ENCODE results near the gene OR5AU1.
"Not testable (repeated sequence)": the region's sequence is repeated elsewhere in the genome, so short reads cannot be mapped to it uniquely, and the experiment has no call there.

The OR5AU1 gene

DNA sequence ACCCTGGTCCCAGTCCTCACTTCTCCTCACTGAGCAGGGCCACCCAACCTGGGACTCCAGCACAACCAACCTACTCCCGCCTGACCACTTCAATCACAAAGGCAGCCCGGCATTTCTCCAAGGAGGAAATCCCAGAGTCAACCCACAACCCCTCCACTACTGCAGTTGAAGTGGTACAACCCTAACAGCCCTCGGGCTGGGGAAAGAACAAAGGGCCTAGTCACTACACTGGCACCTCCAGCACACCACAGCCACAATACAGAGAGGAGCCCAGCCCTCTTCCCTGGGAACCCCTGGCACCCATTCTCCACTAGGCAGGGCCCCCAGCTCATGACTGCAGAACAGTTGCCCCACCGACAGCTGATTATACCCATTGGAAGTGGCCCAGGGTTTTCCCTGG lies 13.7 kb upstream of the OR5AU1 start:
- no peak for DNase-seq

DNA sequence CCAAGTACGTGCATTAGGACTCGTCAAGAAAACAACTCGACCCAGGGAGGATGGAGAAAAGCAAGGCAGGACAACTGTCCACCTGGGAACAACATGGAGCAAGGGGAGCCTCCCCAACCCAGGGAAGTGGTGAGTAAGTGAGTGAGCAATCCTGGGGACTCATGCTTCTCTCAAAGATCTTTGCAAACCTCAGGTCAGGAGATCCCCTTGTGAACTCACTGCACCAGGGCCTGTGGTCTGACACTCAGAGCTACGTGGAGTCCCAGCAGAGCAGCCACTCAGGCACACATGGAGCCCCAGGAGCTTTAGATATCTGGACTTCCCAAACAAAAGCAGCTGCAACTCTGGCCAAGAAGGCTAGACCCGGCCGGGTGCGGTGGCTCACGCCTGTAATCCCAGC lies 12.2 kb upstream of the OR5AU1 start:
- no peak for DNase-seq

DNA sequence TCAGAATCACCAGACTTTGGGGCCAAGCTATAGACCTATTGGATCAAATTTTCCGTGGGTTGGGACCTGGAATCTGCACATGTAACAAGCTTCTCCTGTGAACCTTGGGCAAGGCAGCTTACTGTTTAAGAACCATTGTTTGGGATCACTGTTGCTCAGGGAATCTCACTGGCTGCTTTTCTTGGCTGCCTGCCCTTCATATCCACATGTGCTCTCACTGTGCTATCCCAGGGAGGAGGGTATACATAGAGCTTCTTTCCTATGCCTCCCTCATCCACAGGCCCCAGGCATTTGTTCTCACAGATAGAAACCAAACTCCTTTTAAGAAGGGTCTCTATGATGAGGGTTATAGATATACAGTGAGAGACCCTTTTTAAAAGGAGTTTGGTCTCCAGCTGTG lies 9.8 kb upstream of the OR5AU1 start:
- not testable (repeated sequence) for DNase-seq

DNA sequence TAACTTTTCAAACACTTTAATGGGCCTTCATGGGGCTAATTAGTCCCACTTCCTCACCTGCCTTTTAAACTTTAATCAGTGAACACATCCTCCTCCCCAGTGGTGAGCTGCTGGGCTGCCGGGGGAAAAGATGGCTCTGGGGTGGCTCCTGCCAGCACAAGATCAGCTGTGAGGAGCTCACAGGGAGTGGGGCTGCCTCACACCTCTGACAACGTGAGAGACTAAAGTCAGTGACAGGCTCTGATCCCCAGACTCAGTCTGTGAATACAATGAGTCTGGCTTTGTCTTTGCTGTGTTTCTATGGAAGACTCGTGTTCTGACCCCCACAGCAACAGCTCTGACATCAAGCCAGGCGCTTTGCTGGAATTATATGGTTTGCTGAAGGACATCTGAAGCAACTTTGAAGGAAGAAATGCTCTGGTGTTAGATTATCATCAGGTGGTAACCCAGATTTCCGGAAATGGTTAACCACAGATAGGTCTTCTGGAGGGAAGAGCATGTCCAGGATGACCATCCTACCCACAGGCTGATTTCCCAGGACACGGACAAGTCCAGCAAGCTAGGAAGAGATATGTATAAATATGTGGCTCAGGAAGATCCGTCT lies 9.2 kb upstream of the OR5AU1 start:
- not testable (repeated sequence) for DNase-seq

DNA sequence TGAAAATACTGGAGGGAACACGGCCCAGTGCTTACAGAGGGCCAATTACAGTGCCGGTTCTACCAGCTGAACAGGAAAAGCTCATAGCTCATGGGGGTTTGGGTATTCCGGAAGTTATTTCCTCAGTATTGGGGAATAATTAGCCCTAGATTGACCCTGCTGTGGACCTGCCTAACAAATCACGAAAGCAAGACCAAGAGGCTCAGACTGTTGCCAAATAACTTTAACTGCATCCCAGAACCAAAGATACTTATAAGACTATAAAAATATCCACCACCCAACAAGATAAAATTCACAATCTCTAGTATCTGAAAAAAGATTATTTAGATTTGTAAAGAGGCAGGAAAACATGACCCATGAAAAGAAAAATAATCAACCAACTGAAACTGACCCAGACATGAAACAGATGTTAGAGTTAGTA lies 8.0 kb upstream of the OR5AU1 start:
- DNase-seq = no peak

DNA sequence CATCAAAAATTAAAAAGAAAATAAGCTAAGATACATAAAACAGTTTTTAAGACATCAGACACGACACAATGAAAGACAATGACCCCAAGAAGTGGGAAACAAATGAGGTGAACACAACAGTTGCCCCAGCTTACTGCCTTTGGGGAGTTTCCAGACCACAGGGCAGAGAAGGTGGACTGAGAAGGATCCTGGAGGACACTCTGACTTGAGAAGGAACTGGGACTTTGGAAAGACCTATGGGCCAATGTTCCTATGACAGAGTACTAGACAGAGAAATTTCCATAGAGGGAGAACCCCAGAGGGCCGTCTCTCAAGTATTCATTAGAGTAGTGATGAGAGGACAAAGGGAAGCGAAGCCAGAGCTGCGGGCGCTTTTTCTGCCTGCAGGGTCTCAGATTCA lies 6.2 kb upstream of the OR5AU1 start:
- no peak for DNase-seq

DNA sequence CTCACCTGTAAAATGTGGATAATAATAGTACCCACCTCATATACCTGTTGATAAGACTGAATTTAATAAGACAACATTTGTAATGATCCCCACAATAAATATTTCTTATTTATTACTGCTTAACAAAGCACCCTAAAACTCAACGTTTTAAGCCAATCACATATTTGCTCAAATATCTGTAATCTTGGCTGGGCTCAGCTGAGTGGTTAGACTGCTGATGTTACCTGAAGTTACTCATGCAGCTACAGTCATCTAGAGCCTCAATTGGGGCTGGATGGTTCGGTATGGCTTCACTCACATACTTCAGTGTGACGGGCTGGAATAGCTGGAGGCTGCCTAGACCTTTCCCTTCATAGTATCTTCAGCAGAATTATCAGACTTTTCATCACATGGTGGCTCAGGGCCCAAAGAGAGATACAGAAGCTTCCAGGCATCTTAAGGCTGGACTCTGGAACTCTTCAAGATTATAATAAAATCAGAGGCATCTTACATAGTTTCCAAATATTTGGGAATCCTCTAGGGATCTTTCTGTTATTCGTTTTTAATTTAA lies 4.3 kb upstream of the OR5AU1 start:
- no peak for DNase-seq

DNA sequence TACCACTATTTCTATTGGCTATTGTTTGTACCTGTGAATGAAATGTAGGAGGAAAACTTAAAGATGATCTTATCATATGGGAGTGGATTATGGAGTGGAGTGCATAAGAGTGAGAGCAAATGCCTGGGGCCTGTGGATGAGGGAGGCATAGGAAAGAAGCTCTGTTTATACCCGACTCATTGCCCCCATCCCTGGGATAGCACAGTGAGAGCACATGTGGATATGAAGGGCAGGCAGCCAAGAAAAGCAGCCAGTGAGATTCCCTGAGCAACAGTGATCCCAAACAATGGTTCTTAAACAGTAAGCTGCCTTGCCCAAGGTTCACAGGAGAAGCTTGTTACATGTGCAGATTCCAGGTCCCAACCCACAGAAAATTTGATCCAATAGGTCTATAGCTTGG lies 2.3 kb upstream of the OR5AU1 start:
- not testable (repeated sequence) for DNase-seq

DNA sequence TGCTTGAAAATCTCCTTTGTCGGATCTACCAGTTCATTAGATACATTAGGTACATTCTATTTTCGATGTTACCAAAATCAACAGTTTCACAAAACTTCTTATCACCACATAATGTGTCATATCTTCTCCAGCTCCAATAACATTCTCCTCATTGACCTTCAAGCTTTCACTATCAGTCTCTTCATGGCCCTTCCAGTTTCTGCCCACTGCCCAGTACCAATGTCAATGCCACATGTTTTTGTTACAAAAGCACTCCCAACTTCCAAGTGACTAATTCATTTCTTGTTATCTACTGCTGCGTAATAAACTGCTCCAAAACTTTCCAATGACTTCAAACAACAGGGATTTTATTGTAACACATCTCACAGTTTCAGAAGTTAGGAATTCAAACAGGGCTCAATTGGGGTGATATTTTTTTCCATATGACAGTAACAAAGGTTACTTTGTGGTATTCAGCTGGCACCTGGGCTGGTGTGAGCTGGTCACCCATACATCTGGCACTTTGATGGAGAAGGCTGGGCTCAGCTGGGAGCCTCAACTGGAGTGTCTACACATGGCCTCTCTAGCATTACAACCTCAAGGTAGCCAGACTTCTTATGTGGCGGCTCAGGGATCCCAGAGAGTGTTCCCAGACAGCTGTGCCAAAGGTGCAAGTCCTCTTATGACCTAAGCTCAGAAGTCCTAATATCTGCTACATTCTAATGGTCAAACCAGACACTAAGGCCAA lies 6.1 kb downstream of the OR5AU1 start:
- no peak for DNase-seq

DNA sequence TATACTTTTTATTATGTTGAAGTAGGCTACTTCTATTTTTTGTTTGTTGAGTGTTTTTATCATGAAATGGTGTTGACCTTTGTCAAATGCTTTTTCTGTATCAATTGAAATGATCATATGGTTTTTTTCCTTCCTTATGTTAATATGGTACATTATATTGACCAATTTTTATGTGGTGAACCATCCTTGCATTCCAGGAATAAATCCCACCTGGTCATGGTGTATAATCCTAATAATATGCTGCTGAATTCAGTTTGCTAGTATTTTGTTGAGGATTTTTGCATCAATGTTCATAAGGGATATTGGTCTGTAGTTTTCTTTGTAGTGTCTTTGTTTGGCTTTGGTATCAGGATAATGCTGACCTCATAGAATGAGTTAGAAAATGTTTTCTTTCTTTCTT lies 10.4 kb downstream of the OR5AU1 start:
- DNase-seq = no peak

DNA sequence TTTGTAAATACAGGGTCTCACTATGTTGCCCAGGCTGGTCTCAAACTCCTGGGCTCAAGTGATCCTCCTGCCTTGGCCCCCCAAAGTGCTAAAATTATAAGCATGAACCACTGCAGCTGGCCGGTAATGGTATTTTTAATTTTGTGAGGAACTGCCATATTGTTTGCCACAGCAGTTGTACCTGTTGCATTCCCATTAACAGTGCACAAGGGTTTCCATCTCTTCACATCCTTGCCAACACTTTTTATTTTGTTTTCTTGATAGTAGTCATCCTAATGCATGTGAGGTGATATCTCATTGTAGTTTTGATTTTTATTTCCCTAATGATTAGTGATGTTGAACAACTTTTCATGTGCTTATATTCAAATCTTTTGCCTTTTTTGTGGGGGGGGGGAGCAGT lies 13.5 kb downstream of the OR5AU1 start:
- DNase-seq = no peak

GRCh38 chr14:21136024-21136423 lies 19.8 kb downstream of the OR5AU1 start:
- DNase-seq = no peak

DNA sequence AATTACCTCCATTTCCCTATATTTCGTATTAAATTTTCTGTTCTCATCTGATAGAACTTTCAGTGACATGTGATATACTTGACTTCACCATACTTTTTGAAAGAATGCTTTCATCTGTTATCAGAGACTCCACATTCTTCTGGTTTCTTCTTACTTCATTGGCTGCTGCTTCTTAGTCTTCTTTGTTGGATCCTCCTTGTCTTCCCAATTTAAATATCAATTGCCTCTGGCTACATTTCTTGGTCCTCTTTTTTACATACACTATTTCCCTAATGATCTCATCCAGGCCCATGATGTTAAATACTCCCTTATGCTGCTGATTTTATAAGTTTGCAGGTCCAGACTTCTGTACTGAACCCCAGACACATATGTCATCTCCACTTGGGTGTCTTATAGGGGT lies 22.0 kb downstream of the OR5AU1 start:
- DNase-seq = no peak

GRCh38 chr14:21123429-21123828 lies 32.4 kb downstream of the OR5AU1 start:
- no peak for DNase-seq

- no peak for DNase-seq
Observed at GRCh38 chr14:21121122-21121521, 34.7 kb downstream of the OR5AU1 start.

GRCh38 chr14:21120686-21121085 lies 35.2 kb downstream of the OR5AU1 start:
- no peak for DNase-seq

GRCh38 chr14:21118933-21119332 lies 36.9 kb downstream of the OR5AU1 start:
- no peak for DNase-seq

DNA sequence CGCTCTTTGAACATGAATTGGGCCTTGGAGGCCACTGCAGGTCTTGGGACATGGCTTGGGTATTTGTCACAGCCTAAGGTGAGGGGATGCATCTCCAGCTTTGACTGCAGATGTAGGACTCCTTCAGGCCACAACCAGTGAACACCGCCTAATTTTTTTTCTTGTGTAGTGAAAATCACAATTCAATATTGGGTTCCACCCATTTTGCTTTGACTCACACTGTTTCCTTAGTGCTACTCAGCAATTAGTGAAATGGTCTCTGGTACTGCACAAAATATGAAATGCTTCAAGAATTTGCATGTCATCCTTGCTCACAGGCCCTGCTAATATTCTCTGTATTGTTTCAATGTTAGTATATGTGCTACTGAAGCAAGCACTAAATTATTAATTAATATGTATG lies 42.5 kb downstream of the OR5AU1 start:
- no peak for DNase-seq

- DNase-seq = no peak
Observed at GRCh38 chr14:21112255-21112654, 43.6 kb downstream of the OR5AU1 start.

GRCh38 chr14:21109377-21110138 lies 46.3 kb downstream of the OR5AU1 start:
- no peak for DNase-seq

DNA sequence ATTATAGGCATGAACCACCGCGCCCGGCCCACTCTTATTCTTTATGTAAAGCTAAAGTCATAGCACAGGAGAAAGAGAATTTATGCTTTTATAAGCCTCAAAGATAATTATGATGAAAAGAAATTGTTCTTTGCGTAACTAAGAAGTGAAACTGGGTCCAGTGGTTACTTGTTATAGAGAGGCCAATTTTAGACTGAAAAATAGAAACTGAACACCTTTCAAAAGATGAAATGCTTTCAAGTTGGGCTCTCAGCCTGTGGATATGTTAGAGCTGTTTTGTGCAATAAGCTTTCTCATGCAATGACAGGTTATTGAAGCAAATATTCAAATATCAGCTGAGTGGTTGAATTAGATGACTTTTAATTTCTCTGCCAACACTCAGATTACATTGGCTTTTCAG lies 47.1 kb downstream of the OR5AU1 start:
- DNase-seq = no peak

DNA sequence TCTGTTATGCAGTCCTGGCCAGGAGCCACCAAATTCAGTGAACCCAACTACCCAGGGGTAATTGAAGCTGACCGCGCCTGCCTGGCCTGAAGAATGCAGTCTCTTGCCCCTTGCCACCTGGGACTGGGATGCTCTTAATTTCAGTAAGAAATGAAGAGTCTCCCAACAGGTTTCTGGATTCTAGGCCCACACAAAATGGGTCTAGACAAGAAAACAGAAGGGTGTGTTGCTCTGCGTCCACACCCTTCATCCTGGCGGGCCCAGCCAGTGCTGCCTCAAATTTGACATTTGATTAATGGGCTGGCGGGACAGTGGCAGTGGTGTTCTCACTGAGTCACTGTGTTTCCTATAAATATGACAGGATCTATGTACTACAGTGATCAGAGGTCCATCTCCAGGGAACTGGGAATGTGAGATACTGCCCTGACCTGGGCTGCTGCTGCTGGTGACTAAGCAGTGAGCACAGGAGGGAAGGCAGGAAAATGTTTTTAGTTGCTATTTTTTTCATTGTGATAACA lies 48.5 kb downstream of the OR5AU1 start:
- no peak for DNase-seq

- DNase-seq = peak; percentile 79
Observed at GRCh38 chr14:21106498-21107282, 49.2 kb downstream of the OR5AU1 start.

All from stimulated activated CD4-positive, alpha-beta T cell treated with anti-CD3 and anti-CD28 coated beads, Interleukin-4, amount 100 ng/mL, for 1 hour (primary cell).